Daoy (cell line): ENCODE measurements around the gene PSME3. TPM values are rescaled to one million over a fixed set of nuclear protein-coding genes. Genes with fewer than 3 reads are reported as not detected.

Experiments used
- DNase-seq: peaks from one replicate; pipeline ENCODE4 v3.0.0-alpha.2; 2015; ENCODE audit warnings: low read depth
- total RNA-seq: library from RNA; depleted of rRNA; stranded (reverse); fragments of >200 nt; shearing (Covaris generic); gene quantifications from 2 replicates; pipeline ENCODE4 v1.2.3, GENCODE V29; 2014

The PSME3 gene
- total RNA-seq, 1 experiment from 2014 or later = 118 TPM

DNA sequence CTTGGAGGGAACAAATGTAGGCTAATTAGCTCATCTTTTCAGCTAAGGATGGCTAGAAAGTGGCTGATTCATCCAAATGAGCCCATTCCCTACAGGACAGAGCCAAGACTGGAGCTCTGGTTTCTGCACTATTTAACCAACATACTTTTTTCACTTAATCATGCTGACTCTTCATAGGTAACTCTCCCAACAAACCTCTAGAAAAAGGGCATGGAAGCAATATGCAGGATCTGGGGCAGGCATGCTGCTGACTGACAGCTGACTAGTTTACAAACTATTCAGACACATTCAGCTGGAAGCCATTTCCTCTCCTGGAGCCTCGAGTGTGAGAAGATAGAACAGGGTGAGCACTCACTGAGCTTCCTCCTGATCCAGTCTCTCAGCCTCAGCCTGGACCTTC is 15.3 kb upstream of the PSME3 start:
- DNase-seq = no peak

DNA sequence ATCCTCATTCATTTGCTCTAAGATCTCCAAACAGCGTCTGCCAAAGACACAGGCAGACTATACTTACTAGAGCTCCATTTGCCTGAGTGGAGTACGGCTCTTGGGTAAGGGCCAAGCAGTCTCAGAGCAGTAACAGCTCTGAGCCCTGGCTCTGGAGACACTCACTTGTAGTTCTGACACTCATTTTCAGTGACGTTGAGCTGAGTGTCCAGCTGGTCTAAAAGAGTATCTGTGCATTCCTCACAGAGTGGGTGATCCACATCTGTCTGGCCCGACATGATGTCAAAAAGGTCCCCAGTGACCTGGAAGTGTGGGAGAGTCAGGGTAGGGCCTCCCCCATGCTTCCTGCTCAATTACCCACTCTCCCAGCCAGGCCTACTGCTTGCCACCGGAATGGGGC is 14.8 kb upstream of the PSME3 start:
- DNase-seq = no peak

DNA sequence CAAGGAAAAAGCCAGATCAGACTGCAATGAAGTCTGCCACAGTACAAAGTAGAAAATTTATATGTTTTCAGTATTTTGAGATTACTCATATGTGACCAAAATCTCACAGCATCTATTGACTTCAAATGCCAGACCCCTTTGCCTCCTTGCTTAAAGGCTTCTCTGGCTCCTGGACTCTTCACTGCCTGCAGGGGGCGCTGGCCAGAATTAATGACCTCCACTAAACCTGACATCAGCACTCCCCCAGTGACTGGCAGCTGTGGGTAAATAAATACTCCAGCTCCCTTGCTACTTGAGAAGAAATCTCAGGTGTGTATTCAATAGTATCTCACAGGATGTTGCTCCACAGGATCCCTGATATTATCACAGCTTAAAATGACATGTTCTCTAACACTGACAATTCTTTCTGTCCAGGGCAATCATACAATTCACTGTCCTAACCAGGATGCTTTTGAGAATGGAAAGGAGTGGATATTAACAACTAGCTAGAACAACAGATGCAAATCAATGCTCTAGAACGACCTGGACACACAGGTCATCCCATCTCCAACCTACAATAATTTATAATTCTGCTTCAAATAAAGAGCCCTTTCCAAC is 13.2 kb upstream of the PSME3 start:
- DNase-seq = peak; percentile 43

DNA sequence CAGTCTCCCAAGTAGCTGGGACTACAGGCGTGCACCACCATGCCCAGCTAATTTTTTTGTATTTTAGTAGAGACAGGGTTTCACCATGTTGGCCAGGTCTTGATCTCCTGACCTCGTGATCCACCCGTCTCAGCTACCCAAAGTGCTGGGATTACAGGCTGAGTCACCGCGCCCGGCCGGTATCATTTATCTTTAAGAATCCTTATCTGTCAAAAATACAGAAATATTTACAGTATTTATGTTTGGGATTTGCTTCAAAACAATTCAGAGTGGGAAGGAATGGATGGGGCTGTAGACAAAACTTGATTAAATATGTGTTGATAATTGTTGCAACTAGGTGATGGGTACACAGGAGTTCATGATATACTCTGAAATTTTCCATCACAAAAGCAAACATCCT is 12.0 kb upstream of the PSME3 start:
- DNase-seq = no peak

DNA sequence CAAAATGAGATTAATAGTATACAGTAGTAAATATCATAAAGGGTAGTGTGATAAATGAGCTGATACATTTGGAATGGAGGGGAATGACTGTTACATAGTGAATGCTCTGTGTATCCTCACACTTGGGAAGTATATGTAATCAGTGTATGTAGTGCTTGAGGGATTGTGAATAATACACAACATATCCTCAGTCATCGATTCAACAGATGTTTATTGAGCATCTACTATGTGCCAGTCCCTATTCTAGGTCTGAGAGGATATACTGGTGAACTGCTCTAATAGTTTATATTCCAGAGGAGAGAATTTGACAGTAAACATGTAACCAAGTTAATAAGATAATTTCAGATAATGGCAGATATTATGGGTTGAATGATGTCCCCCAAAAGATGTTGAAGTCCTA is 5.7 kb upstream of the PSME3 start:
- no peak for DNase-seq

GRCh38 chr17:42830971-42831370 is 2.2 kb upstream of the PSME3 start:
- DNase-seq = no peak

- DNase-seq = no peak
Measured at GRCh38 chr17:42832213-42832933, 824 bp upstream of the PSME3 start.

GRCh38 chr17:42833767-42834422 is 698 bp downstream of the PSME3 start:
- DNase-seq = no peak

DNA sequence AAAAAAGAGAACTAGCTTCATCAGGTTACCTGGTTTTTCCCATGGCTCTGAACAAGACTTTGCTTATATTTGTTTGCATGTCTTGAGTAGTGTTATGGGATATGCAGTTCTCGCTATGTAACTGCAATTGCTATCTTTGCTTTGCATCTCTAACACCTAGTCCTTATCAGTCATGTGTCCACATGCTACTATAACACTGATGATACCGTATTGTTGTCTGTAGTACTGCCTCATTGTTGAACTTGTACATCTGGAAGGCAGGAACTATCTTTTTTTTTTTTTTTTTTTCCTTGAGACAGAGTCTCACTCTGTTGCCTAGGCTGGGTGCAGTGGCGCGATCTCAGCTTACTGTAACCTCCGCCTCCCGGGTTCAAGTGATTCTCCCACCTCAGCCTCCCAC is 2.5 kb downstream of the PSME3 start:
- DNase-seq = no peak

DNA sequence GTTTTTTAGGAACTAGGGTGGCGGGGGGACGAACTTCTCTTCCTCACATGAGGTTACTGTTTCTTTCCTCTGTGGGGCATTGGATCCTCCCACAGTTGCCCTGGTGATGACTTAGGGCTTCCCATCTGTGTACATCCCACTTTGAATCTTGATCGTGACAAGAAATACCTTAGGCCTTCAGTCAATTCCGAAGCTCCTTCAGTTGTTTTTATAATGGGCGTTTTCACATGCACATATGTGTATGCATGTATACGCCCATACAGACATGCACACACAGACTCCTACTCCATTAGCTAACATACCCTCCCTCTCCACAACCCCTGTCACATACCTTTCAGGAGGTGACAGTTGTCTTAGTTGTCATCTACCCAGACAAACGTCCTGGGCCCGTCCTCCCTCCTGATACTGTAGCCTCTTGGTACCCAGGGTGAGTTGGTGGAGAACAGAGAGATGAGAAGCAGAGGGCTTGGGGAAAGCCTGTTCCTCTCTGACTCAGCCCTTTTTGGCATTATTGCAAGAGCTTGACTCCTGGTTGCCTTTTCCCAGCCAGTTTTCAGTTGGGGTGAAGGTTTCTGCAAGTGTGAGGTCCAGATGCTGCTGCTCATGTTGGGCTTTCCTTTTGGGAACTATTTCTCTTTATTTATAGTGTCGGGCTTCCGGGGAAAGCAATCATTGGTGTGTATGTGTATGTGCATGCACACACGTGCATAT is 8.9 kb downstream of the PSME3 start:
- no peak for DNase-seq

DNA sequence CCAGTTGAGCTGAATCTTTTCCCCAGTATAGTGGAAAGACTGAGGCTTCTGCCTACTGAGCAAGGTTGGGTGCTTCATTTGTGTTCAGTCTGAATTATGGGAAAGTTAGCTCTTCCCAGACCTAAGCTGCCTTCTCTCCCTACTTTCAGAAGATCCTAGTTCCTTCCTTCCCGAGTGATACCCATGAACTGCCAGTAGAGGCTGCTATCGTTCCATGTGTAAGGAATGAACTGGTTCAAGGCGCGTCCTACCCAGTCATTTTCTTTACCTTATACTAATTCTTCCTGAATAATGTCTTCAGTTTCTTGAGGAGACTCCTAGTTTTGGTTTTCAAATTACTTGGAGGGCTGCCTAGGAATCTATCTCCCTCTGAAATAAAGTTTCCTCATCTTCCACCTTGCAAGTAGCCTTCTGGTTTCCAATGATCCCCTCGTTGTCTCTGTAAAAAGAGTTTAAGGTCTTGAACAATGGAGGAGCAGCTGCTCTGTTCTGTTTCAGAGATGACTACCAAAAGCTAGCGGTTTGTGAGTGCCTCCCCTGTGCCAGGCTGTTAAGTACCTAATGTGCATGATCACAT is 10.2 kb downstream of the PSME3 start:
- DNase-seq = peak; percentile 44

DNA sequence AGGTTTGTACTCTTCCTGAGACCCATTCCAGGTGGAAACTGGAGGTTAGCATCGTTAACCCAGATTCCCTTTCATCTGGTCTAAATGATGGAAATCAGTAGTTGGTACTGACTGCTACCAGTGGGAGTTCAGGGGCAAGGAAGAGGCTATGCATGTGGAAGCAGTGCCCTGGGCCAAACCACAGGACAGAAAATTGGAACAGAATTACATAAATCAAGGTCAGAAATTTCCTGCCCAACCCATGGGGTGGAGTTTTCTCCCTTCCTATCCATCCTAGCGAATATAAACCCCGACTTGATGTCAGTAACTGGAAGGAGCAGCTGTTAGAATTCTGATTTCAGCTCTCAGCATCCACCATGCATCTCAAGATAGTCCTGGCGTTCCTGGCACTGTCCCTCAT is 11.1 kb downstream of the PSME3 start, which contains the start of gene AOC2:
Gene AOC2 (plus strand): TSS at position 310 of the 400 bp plus-strand sequence. CDS start 47 bp downstream, at position 357.
- no peak for DNase-seq

GRCh38 chr17:42844761-42845555 is 11.8 kb downstream of the PSME3 start:
- no peak for DNase-seq

DNA sequence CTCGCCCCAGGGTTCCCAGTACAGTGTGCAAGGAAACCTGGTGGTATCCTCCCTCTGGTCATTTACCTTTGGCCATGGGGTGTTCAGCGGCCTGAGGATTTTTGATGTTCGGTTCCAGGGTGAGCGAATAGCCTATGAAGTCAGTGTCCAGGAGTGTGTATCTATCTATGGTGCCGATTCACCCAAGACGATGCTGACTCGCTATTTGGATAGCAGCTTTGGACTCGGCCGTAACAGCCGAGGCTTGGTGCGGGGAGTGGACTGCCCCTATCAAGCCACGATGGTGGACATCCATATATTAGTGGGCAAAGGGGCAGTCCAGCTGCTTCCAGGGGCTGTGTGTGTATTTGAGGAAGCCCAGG is 12.3 kb downstream of the PSME3 start:
- DNase-seq = no peak

GRCh38 chr17:42845918-42846593 is 12.9 kb downstream of the PSME3 start:
- DNase-seq = peak; percentile 60

- DNase-seq = no peak
Measured at GRCh38 chr17:42846594-42847280, 13.5 kb downstream of the PSME3 start.

- DNase-seq = no peak
Measured at GRCh38 chr17:42848093-42848492, 14.9 kb downstream of the PSME3 start.

DNA sequence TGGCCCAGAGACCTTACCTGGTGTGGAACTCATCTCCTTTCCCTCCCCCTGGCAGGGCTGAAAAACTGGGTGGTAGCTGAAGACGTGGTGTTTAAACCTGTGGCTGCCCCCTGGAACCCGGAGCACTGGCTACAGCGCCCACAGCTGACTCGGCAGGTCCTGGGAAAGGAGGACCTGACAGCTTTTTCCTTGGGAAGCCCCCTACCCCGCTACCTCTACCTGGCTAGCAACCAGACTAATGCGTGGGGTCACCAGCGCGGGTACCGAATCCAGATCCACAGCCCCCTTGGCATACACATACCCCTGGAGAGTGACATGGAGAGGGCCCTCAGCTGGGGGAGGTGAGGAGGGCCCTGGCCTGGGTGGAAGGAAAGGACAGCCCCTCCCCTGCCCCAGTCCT is 15.8 kb downstream of the PSME3 start:
- no peak for DNase-seq

DNA sequence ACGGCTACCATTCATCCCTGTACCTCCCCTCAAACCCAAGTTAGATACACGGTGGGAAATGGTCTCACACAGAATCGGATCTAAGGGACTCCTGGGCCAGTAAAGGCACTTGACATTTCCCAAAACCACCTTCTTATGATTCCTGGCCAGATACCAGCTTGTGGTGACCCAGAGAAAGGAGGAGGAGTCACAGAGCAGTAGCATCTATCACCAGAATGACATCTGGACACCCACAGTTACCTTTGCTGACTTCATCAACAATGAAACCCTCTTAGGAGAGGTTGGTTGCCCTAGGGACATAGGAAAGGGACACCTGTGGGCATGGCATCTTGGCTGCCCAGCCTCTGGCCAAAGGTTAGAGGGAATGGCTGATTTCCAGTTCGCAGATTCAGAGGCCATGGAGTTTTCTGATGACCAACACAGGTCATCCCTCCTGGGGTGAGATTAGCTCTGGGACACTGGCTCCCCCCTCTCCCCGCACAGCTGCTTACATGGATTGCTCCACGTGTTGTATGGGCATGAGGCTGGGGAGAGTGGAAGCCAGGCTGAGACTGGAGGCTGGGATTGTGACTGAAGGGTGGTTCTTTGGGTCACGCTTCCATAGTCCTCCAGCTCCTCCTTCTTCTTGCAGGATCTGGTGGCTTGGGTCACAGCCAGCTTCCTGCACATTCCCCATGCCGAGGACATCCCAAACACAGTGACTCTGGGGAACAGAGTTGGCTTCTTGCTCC is 16.4 kb downstream of the PSME3 start:
- DNase-seq = no peak
